Adrenal gland (tissue), 12 donors: ENCODE data around the gene INPP5A. TPM values are rescaled to one million over a fixed set of nuclear protein-coding genes. Genes with fewer than 3 reads are reported as not detected.

ENCODE experiments used
- DNase-seq, 7 donors: peaks; one replicate each; pipeline ENCODE4 v3.0.0-alpha.2; 2019 to 2020
- H3K27ac ChIP-seq, 5 donors: fragments of 200-600 bp; sonication (generic) in 4 of 5; 1 replicate in 3 of 5; 2 replicates in 2 of 5; pipeline versions ENCODE4 v1.5.1 to v1.8.0; 2016 to 2020; ENCODE audit warnings: mild to moderate bottlenecking in 1 of 5
- H3K27me3 ChIP-seq: fragments of 200-600 bp; 2 replicates; pipeline ENCODE4 v1.8.0; 2021
- H3K36me3 ChIP-seq, 2 donors: fragments of 200-600 bp; replicated peaks in 1 of 2; 1 replicate in 1 of 2; 2 replicates in 1 of 2; pipeline versions ENCODE4 v1.5.1 to v1.8.0; 2018 to 2022
- H3K4me1 ChIP-seq, 2 donors: fragments of 200-600 bp; replicated peaks in 1 of 2; 1 replicate in 1 of 2; 2 replicates in 1 of 2; pipeline versions ENCODE4 v1.5.1 to v1.8.0; 2018 to 2021
- H3K4me3 ChIP-seq, 4 donors: fragments of 200-600 bp; sonication (generic) in 3 of 4; one replicate each; pipeline ENCODE4 v1.5.1; 2016 to 2018
- H3K9me3 ChIP-seq, 3 donors: fragments of 200-600 bp; sonication (generic) in 1 of 3; replicated peaks in 1 of 3; 1 replicate in 2 of 3; 2 replicates in 1 of 3; pipeline versions ENCODE4 v1.5.1 to v1.8.0; 2016 to 2021
- POLR2A ChIP-seq, 2 donors: fragments of 450-650 bp; IDR thresholded peaks; one replicate each; pipeline ENCODE4 v1.6.1; 2017; ENCODE audit warnings: antibody characterized with exemption in 2 of 2, mild to moderate bottlenecking in 2 of 2, moderate library complexity in 1 of 2
- WGBS, 4 donors: extraction: QIAGEN DNeasy Blood & Tissue Kit in 2 of 4; methylation state at CpG; one replicate each; pipeline versions ENCODE4 v1.1.5 to v1.1.7; 2013 to 2017; 5-methylcytosine and 5-hydroxymethylcytosine counted together
- intact Hi-C, 2 donors: fragments of 100-400 bp; cut with DNase I; formaldehyde crosslinking; loops; one replicate each; pipeline versions ENCODE4 v1.14.1 to v1.15.0; 2022 to 2023
- polyA plus RNA-seq, 3 donors: library from polyadenylated mRNA; stranded (reverse); fragments of 200-250 nt in 2 of 3; fragments of 350-450 nt in 1 of 3; fragmentation: Illumina TruSeq in 1 of 3; extraction: RNeasy Lipid Tissue Mini Kit (QIAGEN cat#74804) in 1 of 3; gene quantifications; one replicate each; pipeline ENCODE4 v1.2.3, GENCODE V29; 2013 to 2014
- total RNA-seq, 9 donors: library from RNA; depleted of rRNA in 4 of 9; stranded (reverse); fragments of >200 nt in 4 of 9; fragments of 120-200 nt in 1 of 9; fragmentation: NEBNext Ultra II Directional in 1 of 9; extraction: Animal tissue kit (Norgen Biotek cat#: 25700) in 1 of 9; gene quantifications; one replicate each; pipeline versions ENCODE4 v1.1.0 to v1.2.4, GENCODE V29; 2013 to 2023
- TF ChIP-seq, protein P1 (sequence below), 6 experiments: fragments of 450-650 bp in 4 of 6; fragments of 200-600 bp in 2 of 6; sonication (generic) in 1 of 6; IDR thresholded peaks; 1 replicate in 5 of 6; 2 replicates in 1 of 6; pipeline versions ENCODE4 v1.5.1 to v1.8.0; 2016 to 2021; ENCODE audit warnings: antibody characterized with exemption in 6 of 6, mild to moderate bottlenecking in 2 of 6, moderate library complexity in 1 of 6
- donor health status: healthy with polysubstance abuse.
- donor health status: Bipolar disorder and iron deficiency.
- donor health status: DM: yes; HTN: yes; CAD: no.
- donor health status: DM: no; HTN: no; CAD: no.
- donor health status: DM: no; HTN: no; CAD: no.
- donor health status: DM: yes; HTN: yes; CAD: no.

INPP5A gene
- total and polyA plus RNA-seq, 12 donors, result 13.5 to 62.9 (median 37.5) TPM

DNA sequence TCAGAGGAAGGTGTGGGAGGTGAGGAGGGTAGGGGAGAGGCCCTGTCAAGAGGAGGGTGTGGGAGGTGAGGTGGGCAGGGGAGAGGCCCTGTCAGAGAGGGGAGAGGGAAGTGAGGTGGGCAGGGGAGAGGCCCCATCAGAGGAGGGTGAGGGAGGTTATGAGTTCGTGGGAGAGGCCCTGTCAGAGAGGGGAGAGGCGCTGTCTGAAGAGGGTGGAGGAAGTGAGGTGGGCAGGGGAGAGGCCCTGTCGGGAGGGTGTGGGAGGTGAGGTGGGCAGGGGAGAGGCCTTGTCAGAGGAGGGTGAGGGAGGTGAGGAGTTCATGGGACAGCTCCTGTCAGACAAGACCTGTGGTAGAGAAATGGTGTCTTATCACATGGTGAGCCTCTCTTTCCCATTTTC lies 74.4 kb downstream of the INPP5A start:
- WGBS, 4 donors, result 60 to 74% (median 72%) methylated on average over 3 of the region's 3 CpGs
- no peaks in the 10 kb centered on the region for H3K27me3 ChIP-seq
- no peak for DNase-seq
- peaks cover 4 to 6% of the 10 kb centered on the region in 2 donors for H3K4me1 ChIP-seq
- intact Hi-C loops, result no loop called here
- H3K9me3 ChIP-seq, result no peaks in the 10 kb centered on the region
- H3K27ac ChIP-seq, result peak overlapping the region in 1 of 5 donors; percentile 16
- TF ChIP-seq POLR2A (IDR thresholded peaks at IDR 0.05), result no peak
- TF ChIP-seq, protein P1, sequence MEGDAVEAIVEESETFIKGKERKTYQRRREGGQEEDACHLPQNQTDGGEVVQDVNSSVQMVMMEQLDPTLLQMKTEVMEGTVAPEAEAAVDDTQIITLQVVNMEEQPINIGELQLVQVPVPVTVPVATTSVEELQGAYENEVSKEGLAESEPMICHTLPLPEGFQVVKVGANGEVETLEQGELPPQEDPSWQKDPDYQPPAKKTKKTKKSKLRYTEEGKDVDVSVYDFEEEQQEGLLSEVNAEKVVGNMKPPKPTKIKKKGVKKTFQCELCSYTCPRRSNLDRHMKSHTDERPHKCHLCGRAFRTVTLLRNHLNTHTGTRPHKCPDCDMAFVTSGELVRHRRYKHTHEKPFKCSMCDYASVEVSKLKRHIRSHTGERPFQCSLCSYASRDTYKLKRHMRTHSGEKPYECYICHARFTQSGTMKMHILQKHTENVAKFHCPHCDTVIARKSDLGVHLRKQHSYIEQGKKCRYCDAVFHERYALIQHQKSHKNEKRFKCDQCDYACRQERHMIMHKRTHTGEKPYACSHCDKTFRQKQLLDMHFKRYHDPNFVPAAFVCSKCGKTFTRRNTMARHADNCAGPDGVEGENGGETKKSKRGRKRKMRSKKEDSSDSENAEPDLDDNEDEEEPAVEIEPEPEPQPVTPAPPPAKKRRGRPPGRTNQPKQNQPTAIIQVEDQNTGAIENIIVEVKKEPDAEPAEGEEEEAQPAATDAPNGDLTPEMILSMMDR (IDR thresholded peaks at IDR 0.05), result no peak
- no peaks in the 10 kb centered on the region for H3K36me3 ChIP-seq
- no peak overlapping the region for H3K4me3 ChIP-seq

DNA sequence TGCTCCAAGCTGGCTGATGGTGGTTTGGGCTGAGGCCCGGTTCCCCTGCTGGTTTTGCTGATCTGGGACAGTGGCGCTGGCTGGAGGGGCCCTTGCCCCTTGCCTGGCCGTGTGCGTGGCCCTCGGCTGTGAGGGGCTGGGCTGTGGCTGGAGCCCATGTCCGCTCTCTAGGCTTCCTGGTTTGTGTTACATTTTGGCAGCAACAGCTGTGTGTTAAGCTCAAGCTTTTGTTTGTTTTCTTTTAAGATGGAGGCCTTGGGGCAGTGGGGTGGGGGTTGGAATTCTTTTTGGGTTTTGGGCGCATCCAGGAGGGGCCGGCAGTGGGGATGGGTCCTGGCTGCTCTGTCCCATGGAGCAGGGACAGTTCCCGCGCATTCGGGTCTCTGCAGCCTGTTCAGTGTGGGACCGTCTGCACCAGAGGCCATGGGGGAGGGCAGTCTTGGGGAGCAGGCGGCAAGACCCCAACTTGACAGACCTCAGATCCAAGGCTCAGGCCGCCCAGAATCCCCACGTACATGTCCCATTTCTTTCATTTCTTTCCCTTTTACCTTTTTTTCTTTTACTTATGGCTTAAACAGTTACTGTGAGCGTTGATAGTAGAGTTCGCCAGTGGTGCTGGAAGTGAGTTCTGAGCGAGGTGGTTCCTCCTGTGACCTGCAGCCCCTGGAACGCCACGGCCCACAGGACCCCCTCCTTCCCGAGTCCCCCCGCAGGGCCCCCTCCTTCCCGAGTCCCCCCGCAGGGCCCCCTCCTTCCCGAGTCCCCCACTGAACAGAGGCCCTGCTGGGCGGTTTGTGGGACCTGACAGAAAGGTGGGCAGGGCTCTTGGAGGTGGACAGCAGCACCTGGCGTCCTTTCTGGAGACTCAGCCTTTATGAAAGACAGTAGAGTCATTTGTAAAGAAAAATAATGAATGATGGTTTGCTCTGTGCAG lies 75.3 kb downstream of the INPP5A start:
- Histone ChIP-seq H3K4me1 (no peaks in the 10 kb centered on the region), H3K36me3 (no peaks in the 10 kb centered on the region), H3K4me3 (no peak overlapping the region), H3K27ac (peak overlapping the region in 1 of 5 donors; percentile 16), H3K27me3 (no peaks in the 10 kb centered on the region), H3K9me3 (no peaks in the 10 kb centered on the region)
- WGBS, 4 donors, result 80 to 91% (median 86%) methylated on average over 17 to 27 of the region's 27 CpGs
- TF ChIP-seq, protein P1 (IDR thresholded peaks at IDR 0.05), result no peak
- no peak for TF ChIP-seq POLR2A (IDR thresholded peaks at IDR 0.05)
- intact Hi-C loops, result no loop called here
- DNase-seq, result no peak

DNA sequence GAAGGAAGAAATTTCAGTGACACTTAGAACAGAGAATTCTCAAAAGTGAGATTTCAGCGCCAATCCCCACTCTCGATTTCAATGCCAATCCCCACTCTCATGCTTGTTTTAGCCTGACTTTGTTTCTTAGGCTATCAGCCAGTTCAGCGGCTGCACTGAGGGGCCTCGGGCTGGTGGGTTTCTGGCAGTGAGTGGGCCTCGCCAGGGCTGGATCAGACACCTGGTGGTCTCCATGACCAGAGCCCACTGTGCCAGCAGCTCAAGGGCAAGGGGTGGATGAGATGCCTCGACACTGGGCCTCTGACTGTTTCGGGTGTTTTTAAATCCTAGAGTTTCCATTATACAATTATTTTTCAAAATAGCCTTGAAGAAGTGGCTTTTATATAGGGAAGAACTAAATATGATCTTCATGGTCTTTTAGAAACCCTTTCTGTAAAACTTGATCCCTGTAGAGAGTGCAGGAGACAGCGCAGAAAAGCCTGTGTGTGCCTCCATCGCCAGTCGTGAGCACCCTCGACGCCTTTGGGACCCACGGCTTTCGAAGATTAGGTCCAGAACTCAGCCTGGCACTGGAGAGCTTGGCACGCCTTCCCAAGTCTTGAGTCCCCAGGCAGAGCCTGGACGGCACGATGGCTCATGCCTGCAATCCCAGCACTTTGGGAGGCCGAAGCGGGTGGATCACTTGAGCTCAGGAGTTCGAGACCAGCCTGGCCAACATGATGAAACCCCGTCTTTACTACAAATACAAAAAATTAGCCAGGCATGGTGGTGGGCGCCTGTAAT lies 76.2 kb downstream of the INPP5A start:
- 92 to 98% (median 95%) methylated on average over 21 to 22 of the region's 22 CpGs for WGBS, 4 donors
- TF ChIP-seq, protein P1 (IDR thresholded peaks at IDR 0.05), result no peak
- no peak for TF ChIP-seq POLR2A (IDR thresholded peaks at IDR 0.05)
- intact Hi-C loops, result no loop called here
- Histone ChIP-seq H3K9me3 (no peaks in the 10 kb centered on the region), H3K4me1 (no peaks in the 10 kb centered on the region), H3K4me3 (no peak overlapping the region), H3K27me3 (no peaks in the 10 kb centered on the region), H3K27ac (no peak overlapping the region), H3K36me3 (no peaks in the 10 kb centered on the region)
- peak in 1 of 7 donors; percentile 12 for DNase-seq
